ENCODE measurements around the gene GLIS1.

DNA sequence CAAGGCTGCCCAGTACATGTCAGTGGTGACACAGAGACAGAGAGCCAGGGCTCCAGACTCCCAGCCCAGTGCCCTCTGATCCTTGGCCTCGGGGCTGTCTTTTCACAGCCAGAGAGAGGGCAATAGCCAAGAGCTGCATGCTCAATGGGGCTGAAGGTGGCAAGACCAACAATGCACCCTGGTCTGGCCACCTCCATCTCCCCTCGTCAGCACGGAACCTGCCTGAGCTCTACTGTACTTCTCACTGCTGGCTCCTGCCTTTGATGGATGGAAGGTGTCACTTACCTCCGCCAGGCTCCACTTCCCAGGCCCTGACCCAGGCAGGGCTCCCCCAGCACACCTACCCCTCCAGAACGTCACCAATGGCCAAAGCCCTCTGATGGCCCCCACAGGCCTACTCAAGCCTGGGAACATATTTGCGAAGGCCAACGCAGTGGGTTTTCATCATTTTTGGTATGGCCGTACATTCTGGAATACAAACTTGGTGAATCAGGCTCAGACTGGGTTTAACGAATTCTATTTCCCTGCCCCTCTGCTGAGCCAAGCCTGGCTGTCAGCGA lies 191.7 kb downstream of the GLIS1 start:
- TF ChIP-seq, protein P1, sequence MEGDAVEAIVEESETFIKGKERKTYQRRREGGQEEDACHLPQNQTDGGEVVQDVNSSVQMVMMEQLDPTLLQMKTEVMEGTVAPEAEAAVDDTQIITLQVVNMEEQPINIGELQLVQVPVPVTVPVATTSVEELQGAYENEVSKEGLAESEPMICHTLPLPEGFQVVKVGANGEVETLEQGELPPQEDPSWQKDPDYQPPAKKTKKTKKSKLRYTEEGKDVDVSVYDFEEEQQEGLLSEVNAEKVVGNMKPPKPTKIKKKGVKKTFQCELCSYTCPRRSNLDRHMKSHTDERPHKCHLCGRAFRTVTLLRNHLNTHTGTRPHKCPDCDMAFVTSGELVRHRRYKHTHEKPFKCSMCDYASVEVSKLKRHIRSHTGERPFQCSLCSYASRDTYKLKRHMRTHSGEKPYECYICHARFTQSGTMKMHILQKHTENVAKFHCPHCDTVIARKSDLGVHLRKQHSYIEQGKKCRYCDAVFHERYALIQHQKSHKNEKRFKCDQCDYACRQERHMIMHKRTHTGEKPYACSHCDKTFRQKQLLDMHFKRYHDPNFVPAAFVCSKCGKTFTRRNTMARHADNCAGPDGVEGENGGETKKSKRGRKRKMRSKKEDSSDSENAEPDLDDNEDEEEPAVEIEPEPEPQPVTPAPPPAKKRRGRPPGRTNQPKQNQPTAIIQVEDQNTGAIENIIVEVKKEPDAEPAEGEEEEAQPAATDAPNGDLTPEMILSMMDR (IDR thresholded peaks at IDR 0.05), result no peak
- TF ChIP-seq POLR2A (IDR thresholded peaks at IDR 0.05), result no peak

Data from heart left ventricle (tissue), 13 donors.